NCI-H1417 treated with DMSO at 0.1 percent for 48 hours (cell line): ENCODE measurements around the gene DNAJC1.
A peak's percentile ranks its signal among the peaks of the same experiment; 100 is the strongest.
"Not testable (repeated sequence)": the region's sequence is repeated elsewhere in the genome, so short reads cannot be mapped to it uniquely, and the experiment has no call there.

Experiments
- DNase-seq: peaks from one replicate; lab custom pipeline; 2025; lab: John Stamatoyannopoulos, UW

Gene DNAJC1

GRCh38 chr10:21726601-21727225 lies 276.8 kb downstream of the DNAJC1 start:
- no peak for DNase-seq

GRCh38 chr10:21724687-21725367 lies 278.7 kb downstream of the DNAJC1 start:
- peak; percentile 76 for DNase-seq

- no peak for DNase-seq
Measured at GRCh38 chr10:21724020-21724589, 279.4 kb downstream of the DNAJC1 start.

- no peak for DNase-seq
Measured at GRCh38 chr10:21722209-21722608, 281.3 kb downstream of the DNAJC1 start.

GRCh38 chr10:21721000-21721665 lies 282.4 kb downstream of the DNAJC1 start:
- DNase-seq = no peak

GRCh38 chr10:21720090-21720489 lies 283.4 kb downstream of the DNAJC1 start:
- DNase-seq = no peak

GRCh38 chr10:21719502-21719901 lies 284.0 kb downstream of the DNAJC1 start:
- no peak for DNase-seq

GRCh38 chr10:21717437-21718054 lies 286.0 kb downstream of the DNAJC1 start:
- not testable (repeated sequence) for DNase-seq

- DNase-seq = no peak
Measured at GRCh38 chr10:21715531-21716195, 287.9 kb downstream of the DNAJC1 start.

- no peak for DNase-seq
Measured at GRCh38 chr10:21712975-21713374, 290.6 kb downstream of the DNAJC1 start.

GRCh38 chr10:21707498-21707897 lies 296.0 kb downstream of the DNAJC1 start:
- no peak for DNase-seq
